GM18498 (cell line): ENCODE results near the gene ZSCAN20.
"Not testable (repeated sequence)": the region's sequence is repeated elsewhere in the genome, so short reads cannot be mapped to it uniquely, and the experiment has no call there.

ENCODE experiments used
- ATAC-seq: cut with Tn5 transposase; IDR thresholded peaks from one replicate; pipeline ENCODE4 v1.9.1; 2021; ENCODE audit warnings: mild to moderate bottlenecking, moderate library complexity; ENCODE audit not compliant: unreplicated experiment

The ZSCAN20 gene

DNA sequence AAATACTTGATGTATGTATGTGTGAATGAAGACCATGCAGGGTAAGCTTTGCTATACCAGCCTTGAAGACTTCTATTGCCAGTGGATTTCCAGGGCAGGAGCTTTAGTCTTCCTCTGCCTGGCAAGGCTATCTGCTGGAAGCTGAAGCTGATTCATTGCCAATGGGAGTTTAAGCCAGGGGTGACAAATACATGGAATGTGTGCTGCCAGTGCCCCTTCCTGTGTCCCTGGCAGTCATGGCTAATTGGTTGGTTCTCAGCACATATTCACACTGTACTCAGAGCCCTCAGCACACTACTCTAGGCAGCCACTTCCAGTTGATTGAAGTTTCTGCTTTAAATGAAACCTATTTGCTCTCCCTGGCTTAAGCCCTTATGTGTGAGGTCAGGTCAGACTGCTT, 1.5 kb downstream of the ZSCAN20 start:
- no peak for ATAC-seq

DNA sequence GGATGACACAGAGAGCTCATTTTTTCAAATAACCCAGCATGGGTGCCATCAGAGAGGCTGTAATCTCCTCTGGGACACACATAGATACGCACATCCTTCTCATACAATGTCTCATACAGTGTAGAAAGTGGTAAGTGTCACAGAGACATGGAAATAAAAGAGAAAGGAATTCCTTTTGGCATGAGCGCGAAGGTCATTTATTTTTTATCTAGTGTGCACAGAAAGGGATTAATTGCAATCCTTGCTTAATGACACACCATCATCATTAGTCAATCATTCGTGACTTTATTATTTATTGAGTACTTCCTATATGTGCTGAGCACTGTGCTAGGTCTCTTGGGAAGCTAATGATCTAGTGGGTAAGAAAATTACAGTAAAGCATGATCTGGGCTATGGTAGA, 5.0 kb downstream of the ZSCAN20 start:
- ATAC-seq = no peak

DNA sequence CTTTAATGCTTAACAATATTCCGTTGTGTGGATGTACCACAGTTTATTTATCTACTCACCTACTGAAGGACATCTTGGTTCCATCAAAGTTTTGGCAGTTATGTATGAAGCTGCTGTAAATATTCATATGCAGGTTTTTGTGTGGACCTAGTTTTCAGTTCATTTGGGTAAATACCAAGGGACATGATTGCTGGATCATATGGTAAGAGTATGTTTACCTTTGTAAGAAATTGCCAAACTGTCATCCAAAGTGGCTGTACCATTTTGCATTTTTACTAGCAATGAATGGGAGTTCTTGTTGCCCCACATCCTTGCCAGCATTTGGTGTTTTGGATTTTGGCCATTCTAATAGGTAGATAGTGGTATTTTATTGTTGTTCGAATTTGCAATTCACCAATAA, 10.0 kb downstream of the ZSCAN20 start:
- no peak for ATAC-seq

DNA sequence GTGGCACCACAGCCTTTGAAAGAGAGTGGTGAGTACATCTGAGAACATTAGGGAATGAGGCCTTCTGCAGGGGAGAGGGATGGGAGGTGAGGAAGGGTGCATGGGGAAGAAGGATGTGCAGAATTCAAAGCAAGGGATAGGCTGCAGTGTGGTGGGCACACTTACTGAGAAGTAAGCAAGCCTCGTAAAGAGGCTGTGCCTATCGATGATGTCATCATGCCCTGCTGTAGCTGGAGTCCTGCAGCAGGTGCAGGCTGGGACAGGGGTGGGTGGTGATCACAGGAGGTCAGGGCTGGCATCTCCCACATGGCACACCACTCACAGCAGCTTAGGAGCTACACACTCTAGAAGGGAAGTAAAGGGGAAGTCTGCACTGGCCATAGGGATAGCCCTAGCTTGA, 16.2 kb downstream of the ZSCAN20 start:
- ATAC-seq = no peak

DNA sequence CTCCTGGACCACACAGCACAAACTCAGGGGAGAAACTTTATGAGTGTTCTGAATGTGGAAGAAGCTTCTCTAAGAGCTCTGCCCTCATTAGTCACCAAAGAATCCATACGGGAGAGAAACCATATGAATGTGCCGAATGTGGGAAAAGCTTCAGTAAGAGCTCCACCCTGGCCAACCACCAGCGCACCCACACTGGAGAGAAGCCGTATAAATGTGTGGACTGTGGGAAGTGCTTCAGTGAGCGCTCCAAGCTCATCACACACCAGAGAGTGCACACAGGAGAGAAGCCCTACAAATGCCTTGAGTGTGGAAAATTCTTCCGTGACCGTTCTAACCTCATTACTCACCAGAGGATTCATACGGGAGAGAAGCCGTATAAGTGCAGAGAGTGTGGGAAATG, 22.5 kb downstream of the ZSCAN20 start:
- no peak for ATAC-seq

DNA sequence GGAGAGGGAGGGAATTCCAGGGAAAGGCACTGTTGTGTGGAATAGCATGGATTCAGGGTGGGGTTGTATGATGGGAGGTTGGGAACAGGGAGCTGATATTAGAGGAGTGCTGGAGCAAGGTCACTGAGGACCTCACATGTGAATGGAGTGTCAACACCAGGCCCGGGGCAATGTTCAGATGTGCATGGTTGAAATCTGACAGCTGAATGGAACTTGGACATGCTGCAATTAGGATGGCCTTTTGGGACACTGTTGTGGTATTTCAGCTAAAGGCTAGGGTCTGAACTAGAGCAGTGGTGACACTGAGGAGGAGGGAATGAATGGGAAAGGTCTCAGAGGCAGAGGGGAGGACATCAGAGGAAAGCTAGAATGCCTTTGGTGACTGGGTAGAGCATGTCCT, 25.0 kb downstream of the ZSCAN20 start:
- ATAC-seq = no peak

DNA sequence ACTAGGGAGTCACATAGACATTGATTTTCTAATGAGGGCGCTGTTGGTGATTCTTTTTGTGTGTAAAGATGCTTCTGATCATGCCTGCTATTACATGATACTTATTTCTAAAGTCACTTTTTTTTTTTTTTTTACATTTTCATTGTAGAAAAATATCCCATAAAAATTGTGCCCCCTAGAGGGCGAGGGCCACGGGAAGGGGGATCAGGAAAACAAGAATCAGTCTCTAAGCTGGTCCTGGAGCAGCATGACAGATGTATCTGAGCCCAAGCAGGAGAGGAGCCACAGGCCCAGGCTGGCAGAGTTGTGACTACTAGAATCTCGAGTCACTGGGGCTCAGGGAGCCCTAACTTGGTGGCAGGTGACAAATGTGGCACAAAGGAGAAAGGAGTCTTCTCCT, 28.1 kb downstream of the ZSCAN20 start:
- ATAC-seq = no peak

DNA sequence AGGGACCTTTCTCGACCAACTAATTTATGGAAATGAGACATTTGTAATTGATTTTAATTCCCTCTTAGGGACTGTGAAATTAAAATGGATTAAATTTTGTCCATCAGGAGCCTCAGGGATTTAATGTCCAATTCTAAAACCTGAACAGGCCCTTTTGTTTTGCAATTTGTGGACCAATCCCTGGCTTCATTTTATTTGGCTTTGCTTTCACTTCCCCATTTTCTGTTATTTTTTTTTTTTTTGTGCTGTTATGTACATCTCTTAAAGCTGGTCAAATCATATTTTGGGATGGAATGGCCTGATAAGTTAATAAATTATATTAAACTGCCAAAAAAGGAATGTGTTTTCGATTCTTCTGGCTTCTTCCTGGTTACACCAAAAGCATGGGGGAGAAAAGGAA, 28.9 kb downstream of the ZSCAN20 start:
- ATAC-seq = no peak

DNA sequence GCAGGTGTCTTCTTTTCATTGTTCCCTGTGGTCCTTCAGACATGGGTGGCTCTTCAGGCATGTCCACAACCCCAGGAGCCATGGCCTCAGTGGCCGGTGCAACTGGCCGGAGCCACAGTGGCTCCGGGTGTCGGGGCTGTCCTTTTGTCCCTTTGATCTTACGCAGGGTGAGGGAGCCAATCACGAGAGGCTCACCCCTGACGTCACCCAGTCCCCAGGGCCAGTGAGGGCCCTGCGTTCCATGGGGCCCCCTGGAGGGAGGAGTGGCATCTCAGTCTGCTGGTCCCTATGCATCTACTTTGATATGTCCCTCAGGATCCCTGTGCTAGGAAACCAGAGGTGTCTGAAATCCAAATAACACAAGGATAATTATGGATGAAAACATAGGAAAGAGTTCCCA, 29.3 kb downstream of the ZSCAN20 start:
- no peak for ATAC-seq

DNA sequence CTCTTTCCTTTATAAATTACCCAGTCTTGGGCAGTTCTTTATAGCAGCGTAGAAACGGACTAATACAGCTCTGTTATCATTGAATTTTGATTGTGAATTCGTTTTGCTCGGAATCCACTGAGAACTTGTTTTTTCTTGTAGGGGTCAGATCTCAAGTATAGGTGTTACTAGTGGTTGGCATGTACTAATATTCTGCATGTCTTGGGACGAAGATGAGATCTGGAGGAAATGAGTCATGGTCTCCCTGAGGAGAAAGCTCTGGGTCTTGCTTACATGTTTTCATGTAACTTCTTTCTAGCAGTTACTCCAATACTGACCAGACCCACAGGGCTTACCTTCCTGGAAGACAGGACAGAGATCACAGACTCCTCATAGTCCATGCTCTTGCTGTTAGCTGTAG, 30.3 kb downstream of the ZSCAN20 start:
- ATAC-seq = no peak

DNA sequence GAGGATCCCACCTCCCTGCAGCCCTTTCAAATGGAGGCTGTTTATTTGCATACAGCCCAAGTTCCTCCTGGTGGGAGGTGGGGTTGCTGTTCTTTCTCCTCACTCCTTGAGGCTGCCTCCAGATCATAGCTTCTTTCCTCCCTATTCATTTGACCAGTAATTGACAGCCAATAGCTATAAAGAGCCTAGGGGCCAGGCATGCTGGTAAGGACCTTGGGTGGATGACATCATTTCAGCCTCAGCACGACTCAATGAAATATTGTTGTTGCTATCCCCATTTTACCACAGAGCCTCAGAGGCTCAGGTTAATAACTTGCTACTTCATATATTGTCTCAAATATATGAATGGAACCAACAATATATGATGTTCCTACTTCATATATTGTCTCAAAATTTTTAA, 31.1 kb downstream of the ZSCAN20 start:
- no peak for ATAC-seq

DNA sequence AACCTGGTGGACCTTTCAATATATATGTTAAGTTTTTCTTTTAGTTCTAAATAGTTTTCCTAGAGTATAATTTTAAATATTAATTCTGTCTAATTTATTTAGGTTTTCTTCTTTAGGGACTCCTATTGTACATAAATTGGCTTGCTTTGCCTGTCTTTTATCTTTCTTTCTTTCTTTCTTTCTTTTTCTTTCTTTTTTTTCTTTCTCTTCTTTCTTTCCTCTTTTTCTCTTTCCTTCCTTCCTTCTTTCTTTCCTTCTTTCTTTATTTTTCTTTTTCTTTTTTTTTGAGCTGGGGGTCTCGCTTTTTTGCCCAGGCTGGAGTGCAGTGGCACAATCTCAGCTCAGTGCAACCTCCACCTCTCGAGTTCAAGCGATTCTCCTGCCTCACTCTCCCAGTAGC, 35.2 kb downstream of the ZSCAN20 start:
- ATAC-seq = no peak

DNA sequence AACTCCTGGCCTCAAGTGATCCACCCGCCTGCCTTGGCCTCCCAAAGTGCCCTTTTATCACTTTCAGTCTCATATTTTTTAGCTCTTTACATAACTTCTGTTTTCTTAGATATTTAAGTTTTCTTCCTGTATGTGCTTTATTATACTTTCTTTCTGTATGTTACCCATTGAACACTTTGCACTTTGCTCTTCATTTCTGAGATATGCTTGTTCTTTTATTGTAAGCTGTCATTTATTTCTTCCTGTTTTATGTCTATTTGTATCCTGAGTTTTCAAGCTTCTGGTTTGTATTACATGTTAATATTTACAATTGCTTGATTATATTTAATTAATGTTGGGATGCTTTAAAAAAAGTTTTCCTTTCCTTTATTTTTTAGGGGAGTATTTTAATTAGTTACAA, 35.7 kb downstream of the ZSCAN20 start:
- no peak for ATAC-seq

DNA sequence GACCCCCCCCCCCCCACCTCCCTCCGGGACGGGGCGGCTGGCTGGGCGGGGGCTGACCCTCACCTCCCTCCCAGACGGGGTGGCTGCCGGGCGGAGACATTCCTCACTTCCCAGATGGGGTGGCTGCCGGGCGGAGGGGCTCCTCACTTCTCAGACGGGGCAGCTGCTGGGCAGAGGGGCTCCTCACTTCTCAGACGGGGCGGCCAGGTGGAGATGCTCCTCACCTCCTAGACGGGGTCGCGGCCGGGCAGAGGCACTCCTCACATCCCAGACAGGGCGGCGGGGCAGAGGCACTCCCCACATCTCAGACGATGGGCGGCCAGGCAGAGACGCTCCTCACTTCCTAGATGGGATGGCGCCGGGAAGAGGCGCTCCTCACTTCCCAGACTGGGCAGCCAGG, 36.8 kb downstream of the ZSCAN20 start:
- ATAC-seq = not testable (repeated sequence)

DNA sequence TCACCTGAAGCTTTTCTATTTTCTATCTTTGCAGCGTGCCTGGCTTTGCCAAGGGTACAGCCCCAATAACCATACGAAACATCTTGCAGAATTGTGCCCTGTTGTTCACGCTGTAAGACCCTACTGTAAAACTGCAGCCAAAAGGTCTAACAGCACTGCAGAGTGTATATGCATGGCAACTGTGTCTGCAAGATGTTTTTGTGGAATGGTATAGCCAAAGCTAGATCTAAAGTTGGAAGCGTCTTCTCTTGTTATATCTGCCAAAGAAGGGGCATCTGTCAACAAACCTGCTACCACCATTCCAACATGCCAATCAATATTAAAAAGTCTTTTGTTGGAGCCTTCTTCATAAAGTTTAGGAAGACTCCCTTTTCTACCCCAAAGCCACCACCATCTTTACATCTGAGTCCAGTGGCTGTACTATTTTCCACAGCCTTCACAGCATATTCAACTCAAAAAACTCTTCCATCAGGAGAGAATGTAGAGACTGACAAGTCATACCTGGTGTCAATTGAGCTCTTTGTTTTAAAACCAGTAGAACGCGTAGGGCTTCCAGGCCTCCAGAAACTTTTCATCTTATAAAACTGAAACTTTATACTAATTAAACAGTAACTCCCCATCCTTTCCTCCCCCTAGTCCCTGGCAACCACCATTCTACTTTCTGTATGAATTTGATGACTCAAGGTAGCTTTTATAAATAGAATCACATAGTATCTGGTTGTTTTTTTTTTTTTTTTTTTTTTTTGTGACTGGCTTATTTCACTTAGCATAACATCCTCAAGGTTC, 40.0 kb downstream of the ZSCAN20 start:
- ATAC-seq = no peak

DNA sequence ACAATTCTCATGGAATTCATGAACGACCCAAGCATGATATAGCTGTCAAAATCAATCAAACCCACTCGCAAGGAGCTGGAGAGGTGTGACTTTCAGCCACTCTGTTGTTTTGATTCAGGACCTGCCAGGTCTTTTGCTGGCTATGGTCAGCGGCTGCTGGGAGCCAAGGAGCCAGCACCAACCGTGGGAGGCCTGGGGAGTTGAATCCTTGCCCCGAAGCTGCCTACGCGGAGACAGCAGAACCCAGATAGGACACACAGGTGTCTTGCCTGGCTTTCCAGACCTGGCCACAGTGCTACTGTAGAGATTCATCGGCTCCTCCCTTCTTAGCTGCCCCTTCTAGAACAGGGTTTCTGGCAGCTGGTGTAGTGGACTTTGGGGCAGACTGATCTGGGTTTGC, 42.7 kb downstream of the ZSCAN20 start:
- ATAC-seq = no peak

DNA sequence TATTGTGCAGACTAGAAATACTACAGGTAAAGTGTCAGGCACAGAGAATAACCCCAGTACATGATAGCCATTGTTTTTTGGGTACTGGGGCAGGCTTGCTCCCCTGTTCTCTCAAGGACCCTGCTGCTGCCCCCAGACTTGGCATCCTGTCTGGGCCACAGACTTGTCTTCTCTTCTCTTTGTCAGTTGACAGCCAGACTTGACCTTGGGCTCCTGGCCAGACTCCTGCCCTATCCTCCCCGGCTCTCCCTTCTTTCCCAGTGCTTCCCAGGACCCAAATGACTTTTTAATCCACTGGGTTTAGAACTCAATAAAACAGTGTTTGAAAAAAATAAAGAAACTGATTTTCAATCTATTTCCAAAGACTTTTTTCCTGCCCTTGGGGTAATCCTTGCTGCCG, 43.2 kb downstream of the ZSCAN20 start:
- no peak for ATAC-seq

DNA sequence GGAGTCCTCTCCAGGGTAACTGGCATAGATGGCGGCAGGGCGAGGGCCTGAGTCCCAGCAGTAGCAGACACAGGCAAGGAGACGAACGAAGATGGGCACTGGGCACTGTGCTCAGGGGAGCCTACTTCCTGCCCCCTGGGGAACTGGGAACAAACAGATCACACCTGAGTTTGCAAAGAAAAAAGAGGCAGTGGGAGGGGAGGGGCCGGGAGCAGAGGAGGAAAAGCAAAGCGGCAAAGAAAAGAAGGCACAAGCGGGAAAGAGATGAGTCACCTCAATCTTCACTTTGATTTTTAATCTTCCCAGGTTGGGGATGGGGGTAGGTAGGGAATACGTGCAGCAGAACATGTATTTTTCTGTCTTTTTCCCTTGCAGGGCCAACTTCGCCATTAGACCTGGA, 44.0 kb downstream of the ZSCAN20 start:
- no peak for ATAC-seq

DNA sequence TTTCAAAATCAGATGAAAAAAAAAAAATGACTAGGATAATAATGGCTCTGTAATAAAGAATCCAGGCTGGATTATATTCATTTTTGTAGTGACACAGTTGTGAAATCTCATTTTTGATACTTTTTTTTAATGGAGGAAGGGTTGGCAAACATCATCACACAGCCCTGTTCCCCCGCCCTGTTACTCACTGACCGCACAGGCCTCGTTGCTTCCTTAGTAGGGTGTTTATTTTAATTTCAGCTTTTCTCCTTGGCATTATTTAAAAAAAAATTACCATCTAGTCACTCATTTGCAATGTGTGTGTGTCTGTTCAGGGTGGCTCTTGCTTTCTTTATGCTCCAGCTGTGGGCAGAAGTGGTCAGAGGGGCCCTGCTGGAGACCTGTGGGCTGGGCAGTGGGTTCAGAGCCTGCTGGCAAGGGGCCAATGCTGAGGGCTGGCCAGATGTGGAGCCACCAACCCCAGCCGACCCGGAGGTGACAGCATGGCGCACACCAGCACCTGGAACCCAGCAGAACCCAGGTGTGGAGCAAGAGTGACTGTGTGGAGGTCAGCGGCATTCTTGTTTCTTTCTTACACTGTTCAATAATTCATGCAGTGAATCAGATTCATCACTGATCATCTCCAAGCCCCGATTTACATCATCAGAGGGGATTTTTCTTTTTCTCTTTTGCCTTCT, 44.6 kb downstream of the ZSCAN20 start:
- ATAC-seq = no peak

DNA sequence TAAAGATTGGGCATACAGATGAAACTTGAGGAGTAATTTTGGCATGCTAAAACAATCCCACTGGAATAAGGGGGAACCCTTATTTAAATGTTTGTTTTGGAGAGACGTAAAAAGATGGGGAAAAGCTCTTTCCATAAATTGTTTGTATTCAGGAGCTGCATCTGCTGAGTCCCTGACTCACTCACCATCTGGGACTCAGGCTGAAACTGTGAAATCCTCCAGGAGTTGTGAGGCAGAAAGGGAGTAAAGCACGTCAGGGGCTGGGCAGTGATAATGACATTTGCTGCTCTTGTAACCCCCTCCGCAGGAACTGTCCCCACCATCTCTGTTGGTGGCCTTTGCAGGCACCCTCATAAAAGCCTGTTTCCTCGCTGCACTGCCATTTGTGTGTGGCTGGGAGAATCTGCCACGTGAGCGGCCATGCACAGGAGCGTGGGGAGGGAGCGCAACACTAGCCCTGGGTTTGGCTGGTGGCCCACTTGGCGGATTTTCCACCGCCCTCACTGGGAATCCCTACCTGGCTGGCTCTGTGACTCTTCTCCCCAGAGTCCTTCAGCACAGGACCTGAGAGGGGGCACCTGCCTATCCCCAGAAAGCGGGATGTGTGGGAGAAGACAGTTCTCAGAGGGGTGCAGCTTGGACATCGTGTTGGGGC, 45.3 kb downstream of the ZSCAN20 start:
- no peak for ATAC-seq

DNA sequence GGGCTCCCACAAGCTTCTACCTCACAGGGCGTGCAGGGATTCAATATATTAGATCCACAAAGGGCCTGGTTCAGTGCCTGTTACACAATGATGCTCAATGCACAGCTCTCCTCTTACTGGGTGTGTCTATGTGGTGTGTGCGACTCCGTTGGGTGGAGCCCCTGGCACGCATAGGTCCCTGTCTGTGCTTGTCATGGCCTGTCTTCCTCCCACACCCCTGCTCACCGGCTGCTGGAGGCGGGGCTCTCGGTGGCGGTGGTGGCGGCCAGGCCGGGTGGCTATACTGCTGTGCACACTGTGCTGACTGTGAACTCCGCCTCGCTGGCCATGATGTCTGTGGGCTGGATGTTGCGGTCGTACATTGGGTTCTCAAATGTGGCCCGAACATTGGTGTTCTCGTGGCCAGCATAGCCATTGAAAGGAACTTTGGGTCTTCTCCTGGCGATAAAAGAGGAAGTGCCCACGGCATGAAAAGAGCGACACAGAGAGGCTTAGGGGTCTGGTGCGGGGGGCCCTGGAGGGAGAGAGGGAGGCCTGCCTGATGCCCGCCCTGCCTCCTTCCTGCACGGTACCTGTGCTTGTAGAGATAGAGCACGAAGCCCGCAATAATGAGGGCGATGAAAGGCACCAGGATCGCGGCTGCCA, 46.9 kb downstream of the ZSCAN20 start:
- no peak for ATAC-seq

DNA sequence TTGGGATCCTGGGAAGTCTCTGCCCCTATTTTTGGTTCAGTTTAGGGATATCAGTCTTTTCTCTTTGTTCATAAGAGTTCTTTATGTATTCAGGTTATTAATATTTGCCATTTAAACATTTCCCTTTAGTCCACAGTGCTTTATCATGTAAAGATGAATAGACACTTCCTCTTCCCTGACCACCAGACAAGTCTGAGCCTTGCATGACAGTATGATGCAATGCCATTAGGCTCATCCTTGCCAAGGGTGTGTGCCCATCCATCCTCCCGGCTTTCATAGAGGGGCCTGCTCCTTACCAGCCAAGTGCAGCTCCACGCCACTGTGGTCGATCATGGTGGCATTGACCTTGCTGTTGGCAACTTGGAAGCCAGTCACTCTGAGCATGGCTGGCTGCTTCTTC, 52.1 kb downstream of the ZSCAN20 start:
- ATAC-seq = no peak
